Stimulated activated CD4-positive, alpha-beta T cell treated with anti-CD3 and anti-CD28 coated beads, Interleukin-15, amount 100 ng/mL, for 48 hours (primary cell): ENCODE data around the gene BPHL.
"Not testable (repeated sequence)": the region's sequence is repeated elsewhere in the genome, so short reads cannot be mapped to it uniquely, and the experiment has no call there.

ENCODE experiments used
- DNase-seq, 2 donors: peaks; one replicate each; pipeline ENCODE4 v3.0.0-alpha.2; 2020; ENCODE audit warnings: low read depth in 2 of 2

BPHL gene

GRCh38 chr6:3118353-3119039 lies at the start of gene BPHL:
Gene BPHL, plus strand, starts transcription at chr6:3118711. Its CDS starts 30 bp downstream, at chr6:3118741.
- peak; percentile 98 to 99 for DNase-seq

DNA sequence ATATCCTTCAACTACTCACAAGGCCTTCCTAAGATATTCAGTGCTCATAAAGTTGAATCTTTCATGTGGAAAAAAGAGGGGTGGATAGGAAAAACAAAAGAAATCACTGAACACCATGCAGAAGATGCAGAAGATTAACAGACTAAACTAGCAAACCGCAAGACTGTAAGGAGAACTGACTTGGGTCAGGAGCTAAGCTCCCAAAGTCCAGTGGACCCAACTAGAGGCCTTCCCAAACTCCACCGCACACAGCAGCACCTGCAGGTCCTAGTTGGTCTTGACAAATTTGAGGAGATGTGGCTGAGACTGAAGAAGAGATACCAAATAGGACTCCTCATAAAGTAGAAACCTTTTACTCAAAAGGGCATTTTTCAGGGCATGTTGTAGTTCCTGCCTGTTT lies 46.9 kb upstream of the BPHL start:
- DNase-seq, result no peak

DNA sequence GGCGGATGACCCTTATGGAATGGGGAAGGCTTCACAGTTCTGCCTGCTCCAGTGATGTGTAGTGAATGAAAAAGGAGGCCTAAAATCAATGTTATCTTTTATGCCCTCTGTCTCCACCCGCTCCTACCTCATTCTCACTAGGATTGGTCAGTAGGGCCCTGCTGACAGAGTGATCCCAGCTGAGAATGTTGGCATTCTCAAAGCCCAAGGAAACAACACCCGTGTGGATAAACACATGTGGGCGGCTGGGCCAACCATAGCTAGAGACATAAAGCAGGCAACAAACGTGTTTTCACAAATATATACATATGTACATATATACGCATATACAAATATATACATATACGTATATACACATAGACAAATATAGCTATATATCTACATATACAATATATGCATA lies 45.7 kb upstream of the BPHL start:
- DNase-seq, result no peak

DNA sequence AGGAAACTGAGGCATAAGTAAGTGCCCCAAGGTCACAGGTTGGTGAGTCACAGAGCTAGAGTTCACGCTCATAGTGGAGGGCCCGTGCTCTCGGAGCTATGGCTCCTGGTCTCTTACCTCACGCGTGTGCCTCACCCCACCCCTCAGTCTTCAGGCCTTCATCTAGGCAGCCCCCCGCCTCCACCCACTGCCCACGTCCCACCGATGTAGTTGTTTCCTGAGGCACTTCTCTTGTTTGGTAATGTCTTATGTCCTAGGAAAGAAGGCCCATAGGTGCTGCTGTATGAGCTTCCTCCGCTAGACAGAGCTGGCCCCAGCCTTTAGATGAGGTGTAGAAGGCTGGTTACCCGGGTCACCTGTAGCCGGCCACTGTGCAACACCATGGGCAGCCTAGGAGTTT lies 45.1 kb upstream of the BPHL start:
- no peak for DNase-seq

- DNase-seq, result no peak
Measured at GRCh38 chr6:3075772-3076113, 42.8 kb upstream of the BPHL start.

DNA sequence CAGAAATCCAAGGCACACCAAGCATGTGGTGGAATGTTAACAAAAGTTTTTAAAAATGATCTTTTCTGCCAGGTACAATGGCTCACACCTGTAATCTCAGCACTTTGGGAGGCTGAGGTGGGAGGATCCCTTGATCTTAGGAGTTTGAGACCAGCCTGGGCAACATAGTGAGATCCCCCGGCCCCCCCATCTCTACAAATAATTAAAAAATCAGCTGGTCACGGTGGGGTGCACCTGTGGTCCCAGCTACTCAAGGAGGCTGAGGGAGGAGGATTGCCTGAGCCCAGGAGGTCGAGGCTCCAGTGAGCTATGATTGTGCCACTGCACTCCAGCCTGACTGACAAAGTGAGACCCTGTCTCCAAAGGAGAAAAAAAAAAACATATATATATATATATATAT lies 42.2 kb upstream of the BPHL start:
- DNase-seq, result no peak

- no peak for DNase-seq
Measured at GRCh38 chr6:3077430-3077829, 41.1 kb upstream of the BPHL start.

DNA sequence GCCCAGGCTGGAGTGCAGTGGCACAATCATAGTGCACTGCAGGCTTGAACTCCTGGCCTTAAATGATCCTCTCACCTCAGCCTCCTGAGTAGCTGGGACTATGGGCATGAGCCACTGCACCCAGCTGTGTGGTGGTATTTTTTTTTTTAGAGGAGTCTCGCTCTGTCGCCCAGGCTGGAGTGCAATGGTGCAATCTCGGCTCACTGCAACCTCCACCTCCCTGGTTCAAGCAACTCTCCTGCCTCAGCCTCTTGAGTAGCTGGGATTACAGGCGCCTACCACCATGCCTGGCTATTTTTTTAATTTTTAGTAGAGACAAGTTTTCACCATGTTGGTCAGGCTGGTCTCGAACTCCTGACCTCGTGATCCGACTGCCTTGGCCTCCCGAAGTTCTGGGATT lies 39.6 kb upstream of the BPHL start:
- DNase-seq, result not testable (repeated sequence)

- no peak for DNase-seq
Measured at GRCh38 chr6:3079682-3080081, 38.8 kb upstream of the BPHL start.

GRCh38 chr6:3081960-3082359 lies 36.6 kb upstream of the BPHL start:
- no peak for DNase-seq

DNA sequence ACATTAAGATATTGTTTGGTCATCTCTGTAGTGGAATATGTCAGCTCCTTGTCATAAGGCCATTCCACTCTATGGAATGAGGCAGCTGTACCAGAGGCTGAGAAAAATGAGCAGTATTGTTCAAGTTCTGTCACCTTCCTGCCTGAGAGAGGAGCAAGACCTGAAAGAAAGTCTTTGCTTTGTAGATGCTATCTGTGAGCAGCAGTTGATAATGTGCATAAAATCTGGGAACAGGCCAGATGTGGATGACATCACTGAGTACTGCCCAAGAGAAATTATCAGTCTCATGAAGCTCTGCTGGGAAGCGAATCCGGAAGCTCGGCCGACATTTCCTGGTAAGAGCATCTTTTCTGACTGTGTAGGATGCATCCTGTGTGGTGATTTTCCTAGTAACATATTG lies 33.4 kb upstream of the BPHL start:
- no peak for DNase-seq

DNA sequence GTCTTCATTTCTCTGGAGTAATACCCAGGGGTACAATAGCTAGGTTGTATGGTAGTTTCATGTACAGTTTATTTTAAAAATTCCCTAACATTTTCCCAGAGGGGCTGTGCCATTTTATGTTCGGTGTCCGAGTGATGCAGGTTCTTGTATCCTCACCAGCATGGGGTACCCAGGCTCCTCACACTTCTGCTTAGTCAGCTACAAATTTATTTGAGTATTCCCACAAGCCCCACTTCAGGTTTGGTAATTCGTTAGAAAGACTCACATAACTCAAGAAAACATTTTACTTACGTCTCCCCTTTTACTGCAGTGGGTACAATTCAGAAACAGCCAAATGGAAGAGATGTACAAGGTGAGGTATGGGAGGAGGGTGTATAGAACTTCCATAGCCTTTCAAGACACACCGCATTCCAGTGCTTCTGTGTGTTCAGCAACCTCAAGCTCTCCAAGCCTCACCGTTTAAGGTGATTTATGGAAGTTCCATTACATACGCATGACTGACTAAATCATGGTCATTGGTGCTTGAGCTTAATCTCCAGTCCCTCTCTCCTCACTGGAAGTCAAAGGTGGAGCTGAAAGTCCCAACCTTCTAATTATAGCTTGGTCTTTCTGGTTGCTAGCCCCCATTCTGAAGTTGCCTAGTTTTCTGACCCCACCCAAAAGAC lies 32.1 kb upstream of the BPHL start:
- no peak for DNase-seq

DNA sequence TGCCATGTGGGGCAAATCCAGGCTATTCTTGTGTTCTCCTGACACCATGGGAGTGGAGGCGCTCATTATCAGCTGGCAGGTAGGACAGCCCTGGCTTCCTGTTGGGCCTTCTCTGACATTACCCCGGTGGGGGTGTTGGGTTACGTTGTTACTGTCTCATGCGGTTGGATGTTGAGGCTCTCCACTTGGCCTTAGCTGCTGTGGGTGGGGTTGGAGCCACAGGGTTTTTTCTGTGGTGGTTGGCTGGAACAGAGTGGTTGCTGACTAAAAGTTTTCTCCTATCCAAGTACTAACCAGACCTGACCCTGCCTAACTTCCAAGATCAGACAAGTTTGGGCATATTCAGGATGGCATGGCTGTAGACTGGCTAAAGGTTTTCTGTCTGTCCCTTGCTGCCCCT lies 30.1 kb upstream of the BPHL start:
- no peak for DNase-seq

DNA sequence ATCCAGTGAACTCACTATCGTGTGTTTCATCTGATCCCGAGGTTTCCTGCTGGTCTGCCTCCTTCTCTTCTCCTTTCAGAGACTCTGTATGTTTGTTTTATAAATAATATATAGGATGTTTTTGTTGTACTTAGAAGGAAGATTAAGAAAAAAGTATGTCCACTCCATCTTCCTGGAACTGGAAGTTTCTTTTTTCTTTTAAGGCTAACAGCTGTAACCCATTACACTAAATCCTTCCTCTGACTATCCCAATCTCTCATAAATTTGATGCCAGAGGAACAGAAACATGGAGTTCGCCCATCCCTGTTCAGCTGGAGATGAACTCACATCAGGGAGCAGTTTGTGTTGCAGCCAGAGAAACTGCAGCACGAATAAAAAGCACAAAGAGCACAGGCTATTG lies 29.5 kb upstream of the BPHL start:
- no peak for DNase-seq

- no peak for DNase-seq
Measured at GRCh38 chr6:3090013-3090412, 28.5 kb upstream of the BPHL start.

DNA sequence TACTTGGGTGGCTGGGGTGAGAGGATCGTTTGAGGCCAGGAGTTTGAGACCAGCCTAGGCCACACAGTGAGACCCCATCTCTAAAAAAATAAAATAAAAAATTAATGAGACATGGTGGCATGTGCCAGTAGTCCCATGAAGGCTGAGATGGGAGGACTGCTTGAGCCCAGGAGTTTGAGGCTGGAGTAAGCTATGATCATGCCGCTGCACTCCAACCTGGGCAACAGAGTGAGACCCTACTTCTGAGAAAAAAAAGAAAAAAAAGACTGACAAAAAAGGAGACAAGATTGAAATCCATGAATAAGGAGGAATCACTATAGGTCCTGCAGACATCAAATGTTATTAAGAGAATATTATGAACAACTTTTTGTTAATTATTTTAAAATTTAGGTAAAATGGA lies 23.7 kb upstream of the BPHL start:
- DNase-seq, result no peak

DNA sequence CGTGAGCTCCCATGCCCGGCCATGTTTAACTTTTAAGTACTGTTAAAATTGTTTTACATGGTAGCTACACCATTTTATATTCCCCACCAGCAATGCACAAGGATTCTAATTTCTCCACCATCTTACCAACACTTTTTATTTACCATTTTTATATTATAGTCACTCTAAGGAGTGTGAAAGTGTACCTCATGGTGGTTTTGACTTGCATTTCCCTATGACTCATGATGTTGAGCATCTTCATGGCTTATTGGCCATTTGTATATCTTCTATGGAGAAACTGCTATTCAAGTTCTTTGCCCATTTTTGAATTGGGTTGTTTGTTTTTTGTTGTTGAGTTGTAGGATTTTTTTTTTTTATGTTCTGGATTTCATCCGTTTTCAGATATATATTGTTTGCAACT lies 15.6 kb upstream of the BPHL start:
- no peak for DNase-seq

GRCh38 chr6:3108746-3109414 lies 9.6 kb upstream of the BPHL start:
- DNase-seq, result no peak

GRCh38 chr6:3109761-3110160 lies 8.8 kb upstream of the BPHL start:
- no peak for DNase-seq

- DNase-seq, result no peak
Measured at GRCh38 chr6:3114377-3114776, 4.1 kb upstream of the BPHL start.

DNA sequence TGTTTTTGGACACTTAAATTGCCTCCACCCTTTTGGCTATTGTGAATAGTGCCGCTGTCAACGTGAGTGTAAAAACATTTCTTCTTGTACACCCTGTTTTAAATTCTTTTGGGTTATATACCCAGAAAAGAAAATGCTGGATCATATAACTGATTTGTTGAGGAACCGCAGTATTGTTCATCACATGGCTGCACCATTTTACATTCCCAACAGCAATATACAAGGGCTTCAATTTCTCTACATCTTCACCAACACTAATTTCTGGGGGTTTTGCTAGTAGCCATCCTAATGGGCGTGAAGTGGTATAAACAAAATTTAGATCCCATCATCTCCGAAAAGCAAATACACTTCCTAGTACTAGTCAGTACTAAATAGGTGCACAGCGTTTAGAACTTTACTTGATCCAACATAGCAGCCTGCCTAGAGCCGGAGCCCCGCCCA lies 579 bp upstream of the BPHL start:
- DNase-seq, result no peak

DNA sequence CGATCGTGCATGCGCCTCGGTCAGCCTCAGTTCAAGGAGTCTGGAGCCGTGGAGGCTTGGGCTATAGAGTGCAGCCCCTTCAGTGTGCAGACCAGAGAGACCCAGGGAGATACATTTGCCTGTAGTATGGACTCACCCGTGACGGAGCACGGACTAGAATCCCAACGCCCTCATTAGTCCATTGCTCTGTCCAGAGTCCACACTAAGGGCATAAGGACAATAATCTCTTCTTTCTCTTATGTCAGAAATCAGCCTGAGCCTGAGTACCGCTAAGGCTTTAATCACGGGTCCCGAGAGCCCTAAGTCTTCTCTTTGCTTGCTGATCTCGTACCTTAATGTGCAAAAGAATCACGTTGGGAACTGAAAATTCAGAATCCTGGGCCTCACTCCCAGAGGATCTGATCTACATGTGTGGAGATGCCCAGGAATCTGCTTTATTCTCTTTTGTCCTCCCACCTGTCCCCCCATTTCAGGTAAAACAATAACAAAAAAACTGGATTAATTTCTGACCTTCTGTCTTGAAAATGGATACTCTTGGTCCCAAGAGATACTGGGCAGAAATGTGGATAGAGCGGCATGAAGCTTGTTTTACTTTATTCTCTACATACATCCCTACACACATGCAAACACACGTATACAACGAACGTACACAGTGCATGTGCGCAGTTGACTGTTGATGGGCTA lies 671 bp downstream of the BPHL start:
- no peak for DNase-seq

- DNase-seq, result no peak
Measured at GRCh38 chr6:3120765-3121089, 2.2 kb downstream of the BPHL start.
